CD8-positive, alpha-beta memory T cell (primary cell): ENCODE measurements around the gene FGD3. TPM values are rescaled to one million over a fixed set of nuclear protein-coding genes. Genes with fewer than 3 reads are reported as not detected.
A peak's percentile ranks its signal among the peaks of the same experiment; 100 is the strongest.
"Not testable (repeated sequence)": the region's sequence is repeated elsewhere in the genome, so short reads cannot be mapped to it uniquely, and the experiment has no call there.

Experiments used
- CTCF ChIA-PET: fragments of 350-600 bp; sonication (Branson Sonifier 250); formaldehyde crosslinking; loops from one replicate; lab custom pipeline; 2021; ENCODE audit warnings: antibody characterized with exemption; lab: Charles Lee
- POLR2A ChIA-PET: fragments of 350-600 bp; sonication (Branson Sonifier 250); formaldehyde crosslinking; loops from one replicate; lab custom pipeline; 2021; ENCODE audit warnings: antibody characterized with exemption; lab: Charles Lee
- DNase-seq, 5 donors: peaks; one replicate each; pipeline versions ENCODE4 v3.0.0 to v3.0.0-alpha.2; 2020 to 2022; ENCODE audit warnings: mixed read lengths in 1 of 5
- H3K27ac ChIP-seq: one replicate; pipeline ENCODE4 v1.7.0; 2013; ENCODE audit warnings: low read depth, mild to moderate bottlenecking, low read length, moderate library complexity
- H3K27me3 ChIP-seq: 2 replicates; pipeline ENCODE4 v1.7.0; 2013; ENCODE audit warnings: low read length, mild to moderate bottlenecking; ENCODE audit not compliant: insufficient read depth, poor library complexity, severe bottlenecking
- H3K36me3 ChIP-seq: 2 replicates; pipeline ENCODE4 v1.7.0; 2013; ENCODE audit warnings: mild to moderate bottlenecking, low read length, moderate library complexity; ENCODE audit not compliant: insufficient read depth
- H3K4me1 ChIP-seq: 2 replicates; pipeline ENCODE4 v1.7.0; 2013; ENCODE audit warnings: mild to moderate bottlenecking, low read length, moderate library complexity; ENCODE audit not compliant: insufficient read depth
- H3K4me3 ChIP-seq: 2 replicates; pipeline ENCODE4 v1.7.0; 2013; ENCODE audit warnings: mild to moderate bottlenecking, low read length
- H3K9me3 ChIP-seq: 2 replicates; pipeline ENCODE4 v1.7.0; 2013; ENCODE audit warnings: mild to moderate bottlenecking, low read length
- H3K27ac Mint-ChIP-seq, 8 donors: one replicate each; pipeline ENCODE4 v1.8.0; 2020 to 2021; ENCODE audit warnings: mixed read lengths in 8 of 8, mild to moderate bottlenecking in 6 of 8, inconsistent platforms in 3 of 8, moderate library complexity in 3 of 8
- H3K27me3 Mint-ChIP-seq, 2 donors: one replicate each; pipeline ENCODE4 v1.8.0; 2020 to 2021; ENCODE audit warnings: mixed read lengths in 2 of 2, mild to moderate bottlenecking in 1 of 2, moderate library complexity in 1 of 2
- H3K36me3 Mint-ChIP-seq, 3 donors: one replicate each; pipeline ENCODE4 v1.8.0; 2020 to 2021; ENCODE audit warnings: mixed read lengths in 3 of 3, inconsistent platforms in 1 of 3, mild to moderate bottlenecking in 1 of 3
- H3K4me1 Mint-ChIP-seq, 3 donors: one replicate each; pipeline ENCODE4 v1.8.0; 2020 to 2021; ENCODE audit warnings: mixed read lengths in 3 of 3, inconsistent platforms in 1 of 3, mild to moderate bottlenecking in 1 of 3
- H3K4me3 Mint-ChIP-seq, 7 donors: one replicate each; pipeline ENCODE4 v1.8.0; 2020 to 2021; ENCODE audit warnings: mixed read lengths in 7 of 7, mild to moderate bottlenecking in 6 of 7, moderate library complexity in 4 of 7, inconsistent platforms in 2 of 7
- H3K9me3 Mint-ChIP-seq, 5 donors: one replicate each; pipeline ENCODE4 v1.8.0; 2020 to 2022; ENCODE audit warnings: mixed read lengths in 5 of 5, mild to moderate bottlenecking in 3 of 5, moderate library complexity in 2 of 5, inconsistent platforms in 1 of 5
- polyA plus RNA-seq: library from polyadenylated mRNA; unstranded; fragments of 300-500 nt; fragmentation: Illumina TruSeq; gene quantifications from one replicate; pipeline ENCODE4 v1.2.3, GENCODE V29; 2021
- total RNA-seq, 2 experiments: library from RNA; stranded (reverse); gene quantifications; one replicate each; pipeline ENCODE4 v1.2.3, GENCODE V29; 2021

FGD3 gene
- total and polyA plus RNA-seq, 3 experiments from 2014 or later: 54.6 to 134 (median 56.5) TPM

DNA sequence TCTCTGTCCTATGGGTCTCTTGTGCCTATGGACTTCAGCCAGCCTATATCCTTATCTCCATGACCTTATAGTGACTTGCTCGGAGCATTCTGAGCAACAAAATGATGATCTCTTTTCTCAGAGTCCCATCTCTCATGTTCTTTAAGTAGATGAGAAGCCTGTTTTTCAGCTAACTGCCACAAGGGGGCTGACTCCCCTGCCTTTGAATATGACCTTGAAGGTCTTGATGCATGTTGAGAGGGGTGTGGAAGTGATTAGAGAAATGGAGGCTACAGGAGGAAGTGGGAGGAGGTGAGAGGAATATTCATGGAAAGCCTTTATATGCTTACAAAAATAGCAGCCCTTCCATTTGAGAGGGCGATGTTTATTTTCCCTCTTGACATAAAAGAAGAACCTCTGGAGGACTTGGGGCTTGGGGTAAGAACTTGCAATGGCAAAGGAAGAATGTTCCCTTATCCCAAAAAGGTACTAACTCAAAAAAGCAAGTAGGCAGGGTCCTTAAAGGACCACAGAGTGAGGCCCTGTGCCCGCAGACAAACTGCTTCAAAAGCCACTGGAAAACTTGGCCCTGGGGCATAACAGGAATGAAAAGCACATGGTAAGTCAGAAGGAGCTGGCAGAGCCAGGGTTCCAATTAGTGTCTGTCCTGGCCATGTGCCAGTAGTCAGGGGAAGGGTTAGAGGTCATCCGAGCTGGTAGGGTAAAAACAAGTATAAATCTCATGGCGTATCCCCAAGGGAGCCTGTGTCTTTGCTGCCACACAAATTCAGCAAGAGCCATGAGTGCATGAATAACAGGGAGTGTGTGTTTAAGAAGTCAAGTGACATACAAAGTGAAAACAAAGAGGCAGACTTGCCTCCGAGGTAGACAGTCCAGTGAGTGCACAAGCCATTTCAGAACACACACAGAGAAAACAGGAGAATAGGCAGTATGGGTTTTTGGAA is 39.1 kb downstream of the FGD3 start:
- Mint-ChIP-seq H3K9me3 (no peaks in the 10 kb centered on the region), H3K27ac (peak overlapping the region; percentile 59 to 98 (median 85)), H3K4me1 (peaks cover 76 to 89% (median 87%) of the 10 kb centered on the region in 3 donors), H3K27me3 (no peaks in the 10 kb centered on the region), H3K36me3 (peaks cover 15 to 74% (median 20%) of the 10 kb centered on the region in 3 donors), H3K4me3 (peak overlapping the region in 4 of 7 donors; percentile 17 to 67 (median 22))
- POLR2A ChIA-PET: interaction anchor here (0.5 to 1.3 kb wide), 4 partner anchors 20 to 113 kb away, joined by 3 to 4 read pairs (median 4); no protein-coding TSS in a partner anchor
- H3K4me3 ChIP-seq: no peak overlapping the region
- CTCF ChIA-PET: interaction anchor here (0.7 to 2.5 kb wide), 10 partner anchors 11 to 123 kb away, joined by 3 to 9 read pairs (median 4); no protein-coding TSS in a partner anchor
- peak in 4 of 5 donors; percentile 40 to 71 (median 52) for DNase-seq
- H3K9me3 ChIP-seq: no peaks in the 10 kb centered on the region
- peaks cover 11% of the 10 kb centered on the region for H3K36me3 ChIP-seq
- no peak overlapping the region for H3K27ac ChIP-seq
- peaks cover 78% of the 10 kb centered on the region for H3K4me1 ChIP-seq
- no peaks in the 10 kb centered on the region for H3K27me3 ChIP-seq

- Mint-ChIP-seq H3K27ac (peak overlapping the region; percentile 49 to 90 (median 81)), H3K27me3 (no peaks in the 10 kb centered on the region), H3K9me3 (no peaks in the 10 kb centered on the region), H3K36me3 (peaks cover 17 to 75% (median 19%) of the 10 kb centered on the region in 3 donors), H3K4me1 (peaks cover 82 to 94% (median 93%) of the 10 kb centered on the region in 3 donors), H3K4me3 (peak overlapping the region in 4 of 7 donors; percentile 9 to 58 (median 22))
- H3K36me3 ChIP-seq: peaks cover 11% of the 10 kb centered on the region
- H3K27me3 ChIP-seq: no peaks in the 10 kb centered on the region
- CTCF ChIA-PET: interaction anchor here (1.5 to 2.5 kb wide), 3 partner anchors 13 to 49 kb away, joined by 3 to 9 read pairs (median 5); no protein-coding TSS in a partner anchor
- no peak overlapping the region for H3K4me3 ChIP-seq
- DNase-seq: no peak
- H3K9me3 ChIP-seq: no peaks in the 10 kb centered on the region
- POLR2A ChIA-PET: interaction anchor here (0.9 kb wide), 1 partner anchor 23 kb away, joined by 5 read pairs; no protein-coding TSS in a partner anchor
- peaks cover 89% of the 10 kb centered on the region for H3K4me1 ChIP-seq
- no peak overlapping the region for H3K27ac ChIP-seq
These were observed 41.0 kb downstream of the FGD3 start for GRCh38 chr9:92988215-92988768.

- no peaks in the 10 kb centered on the region for H3K27me3 ChIP-seq
- Mint-ChIP-seq H3K4me3 (peak overlapping the region in 6 of 7 donors; percentile 25 to 56 (median 53)), H3K27me3 (no peaks in the 10 kb centered on the region), H3K9me3 (no peaks in the 10 kb centered on the region), H3K4me1 (peaks cover 88 to 98% (median 95%) of the 10 kb centered on the region in 3 donors), H3K27ac (peak overlapping the region; percentile 30 to 90 (median 82)), H3K36me3 (peaks cover 14 to 74% (median 17%) of the 10 kb centered on the region in 3 donors)
- ChIA-PET CTCF (interaction anchor here (0.8 to 1.4 kb wide), 5 partner anchors 9 to 119 kb away, joined by 3 to 5 read pairs (median 3); no protein-coding TSS in a partner anchor), POLR2A (interaction anchor here (0.6 to 1.6 kb wide), 5 partner anchors 13 to 106 kb away, joined by 3 to 8 read pairs (median 3); no protein-coding TSS in a partner anchor)
- H3K4me1 ChIP-seq: peaks cover 80% of the 10 kb centered on the region
- H3K4me3 ChIP-seq: no peak overlapping the region
- H3K36me3 ChIP-seq: peaks cover 11% of the 10 kb centered on the region
- DNase-seq: no peak
- no peak overlapping the region for H3K27ac ChIP-seq
- no peaks in the 10 kb centered on the region for H3K9me3 ChIP-seq
These were observed 42.2 kb downstream of the FGD3 start for GRCh38 chr9:92989561-92989960.

DNA sequence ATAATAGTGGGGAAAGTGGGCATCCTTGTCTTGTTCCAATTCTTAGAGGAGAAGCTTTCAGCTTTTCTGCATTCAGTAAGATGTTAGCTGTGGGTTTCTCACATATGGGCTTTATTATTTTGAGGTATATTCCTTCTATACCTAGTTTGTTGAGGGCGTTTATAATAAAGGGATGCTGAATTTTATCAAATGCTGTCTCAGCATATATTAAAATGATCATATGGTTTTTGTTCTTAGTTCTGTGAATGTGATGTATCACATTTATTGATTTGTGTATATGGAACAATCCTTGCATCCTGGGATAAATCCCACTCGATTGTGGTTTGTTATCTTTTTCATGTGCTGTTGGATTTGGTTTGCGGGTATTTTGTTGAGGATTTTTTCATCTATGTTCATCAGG is 43.1 kb downstream of the FGD3 start:
- H3K4me3 ChIP-seq: no peak overlapping the region
- ChIA-PET CTCF (interaction anchor here (1.0 to 1.4 kb wide), 4 partner anchors 13 to 24 kb away, joined by 3 to 5 read pairs (median 3); no protein-coding TSS in a partner anchor), POLR2A (interaction anchor here (0.7 to 1.6 kb wide), 2 partner anchors 12 to 81 kb away, joined by 3 to 8 read pairs; no protein-coding TSS in a partner anchor)
- no peak overlapping the region for H3K27ac ChIP-seq
- Mint-ChIP-seq H3K4me1 (peaks cover 90 to 98% (median 97%) of the 10 kb centered on the region in 3 donors), H3K27ac (peak overlapping the region; percentile 52 to 90 (median 79)), H3K36me3 (peaks cover 14 to 79% (median 17%) of the 10 kb centered on the region in 3 donors), H3K9me3 (no peaks in the 10 kb centered on the region), H3K27me3 (no peaks in the 10 kb centered on the region), H3K4me3 (peak overlapping the region in 5 of 7 donors; percentile 47 to 56 (median 54))
- no peaks in the 10 kb centered on the region for H3K27me3 ChIP-seq
- no peak for DNase-seq
- H3K9me3 ChIP-seq: no peaks in the 10 kb centered on the region
- peaks cover 11% of the 10 kb centered on the region for H3K36me3 ChIP-seq
- H3K4me1 ChIP-seq: peaks cover 71% of the 10 kb centered on the region

- Histone ChIP-seq H3K9me3 (no peaks in the 10 kb centered on the region), H3K36me3 (peaks cover 6% of the 10 kb centered on the region), H3K4me3 (peak overlapping the region; percentile 27), H3K27ac (no peak overlapping the region), H3K4me1 (peaks cover 52% of the 10 kb centered on the region), H3K27me3 (no peaks in the 10 kb centered on the region)
- POLR2A ChIA-PET: interaction anchor here (0.5 to 1.0 kb wide), 4 partner anchors 10 to 234 kb away, joined by 3 to 10 read pairs (median 4); no protein-coding TSS in a partner anchor
- no peaks in the 10 kb centered on the region for H3K27me3 Mint-ChIP-seq
- H3K36me3 Mint-ChIP-seq: peaks cover 13 to 82% (median 22%) of the 10 kb centered on the region in 3 donors
- CTCF ChIA-PET: interaction anchor here (0.7 to 1.9 kb wide), 5 partner anchors 10 to 852 kb away, joined by 3 to 10 read pairs (median 3); no protein-coding TSS in a partner anchor
- no peak for DNase-seq
- H3K4me1 Mint-ChIP-seq: peaks cover 93 to 100% (median 99%) of the 10 kb centered on the region in 3 donors
- peak overlapping the region in 6 of 7 donors; percentile 1 to 53 (median 28) for H3K4me3 Mint-ChIP-seq
- H3K27ac Mint-ChIP-seq: peak overlapping the region; percentile 17 to 90 (median 72)
- peaks cover 0 to 5% (median 3%) of the 10 kb centered on the region in 5 donors for H3K9me3 Mint-ChIP-seq
These were observed 45.2 kb downstream of the FGD3 start for GRCh38 chr9:92992549-92992948.

DNA sequence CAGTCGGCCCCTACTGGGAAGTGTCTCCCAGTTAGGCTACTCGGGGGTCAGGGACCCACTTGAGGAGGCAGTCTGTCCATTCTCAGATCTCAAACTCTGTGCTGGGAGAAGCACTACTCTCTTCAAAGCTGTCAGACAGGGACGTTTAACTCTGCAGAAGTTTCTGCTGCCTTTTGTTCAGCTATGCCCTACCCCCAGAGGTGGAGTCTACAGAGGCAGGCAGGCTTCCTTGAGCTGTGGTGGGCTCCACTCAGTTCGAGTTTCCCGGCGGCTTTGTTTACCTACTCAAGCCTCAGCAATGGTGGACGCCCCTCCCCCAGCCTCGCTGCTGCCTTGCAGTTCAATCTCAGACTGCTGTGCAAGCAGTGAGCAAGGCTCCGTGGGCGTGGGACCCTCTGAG is 51.5 kb downstream of the FGD3 start:
- peaks cover 29 to 82% (median 41%) of the 10 kb centered on the region in 3 donors for H3K36me3 Mint-ChIP-seq
- H3K27ac Mint-ChIP-seq: peak overlapping the region in 5 of 8 donors; percentile 27 to 90 (median 54)
- H3K9me3 Mint-ChIP-seq: peaks cover 6 to 15% (median 12%) of the 10 kb centered on the region in 5 donors
- H3K9me3 ChIP-seq, DNase-seq, H3K4me3 ChIP-seq, H3K36me3 ChIP-seq, H3K4me3 Mint-ChIP-seq, H3K27me3 ChIP-seq, H3K27ac ChIP-seq, H3K27me3 Mint-ChIP-seq: not testable (repeated sequence)
- peaks cover 80 to 94% (median 89%) of the 10 kb centered on the region in 3 donors for H3K4me1 Mint-ChIP-seq
- CTCF ChIA-PET: interaction anchor here (1.5 kb wide), 2 partner anchors 9 to 12 kb away, joined by 3 to 4 read pairs; no protein-coding TSS in a partner anchor
- peaks cover 37% of the 10 kb centered on the region for H3K4me1 ChIP-seq
- POLR2A ChIA-PET: interaction anchor here (0.6 kb wide), 3 partner anchors 19 to 567 kb away, joined by 3 to 4 read pairs (median 3); no protein-coding TSS in a partner anchor

DNA sequence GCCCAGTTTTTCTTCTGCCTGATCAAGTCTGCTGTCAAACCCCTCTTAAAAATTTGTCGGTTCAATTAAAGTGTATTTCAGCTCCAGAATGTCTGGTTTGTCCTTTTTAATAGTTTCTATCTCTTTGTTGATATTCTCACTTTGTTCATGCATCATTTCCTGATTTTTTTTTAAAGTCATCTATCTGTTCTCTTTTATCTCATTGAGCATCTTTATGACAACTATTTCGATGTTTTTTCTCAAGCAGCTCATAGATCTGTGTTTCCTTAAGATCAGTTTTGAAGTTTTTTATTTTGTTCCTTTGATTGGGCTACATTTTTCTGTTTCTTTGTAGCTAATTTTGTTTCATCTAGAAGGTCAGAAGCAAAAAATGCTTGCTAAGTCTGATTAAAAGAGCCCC is 53.7 kb downstream of the FGD3 start:
- POLR2A ChIA-PET: interaction anchor here (1.6 kb wide), 1 partner anchor 51 kb away, joined by 3 read pairs; no protein-coding TSS in a partner anchor
- CTCF ChIA-PET: interaction anchor here (1.0 to 5.9 kb wide), 7 partner anchors 9 to 210 kb away, joined by 3 to 52 read pairs (median 6); no protein-coding TSS in a partner anchor
- H3K9me3 Mint-ChIP-seq: peaks cover 6 to 15% (median 12%) of the 10 kb centered on the region in 5 donors
- Histone ChIP-seq H3K4me3 (no peak overlapping the region), H3K36me3 (peaks cover 21% of the 10 kb centered on the region), H3K4me1 (peaks cover 48% of the 10 kb centered on the region), H3K27me3 (no peaks in the 10 kb centered on the region), H3K9me3 (no peaks in the 10 kb centered on the region), H3K27ac (no peak overlapping the region)
- peaks cover 71 to 85% (median 75%) of the 10 kb centered on the region in 3 donors for H3K4me1 Mint-ChIP-seq
- peak overlapping the region; percentile 2 to 65 (median 37) for H3K4me3 Mint-ChIP-seq
- peaks cover 30 to 88% (median 38%) of the 10 kb centered on the region in 3 donors for H3K36me3 Mint-ChIP-seq
- peak in 2 of 5 donors; percentile 43 to 56 for DNase-seq
- H3K27ac Mint-ChIP-seq: peak overlapping the region; percentile 86 to 99 (median 92)
- H3K27me3 Mint-ChIP-seq: no peaks in the 10 kb centered on the region
